ENCODE results near the gene WSCD2. TPM values are rescaled to one million over a fixed set of nuclear protein-coding genes. Genes with fewer than 3 reads are reported as not detected.

The WSCD2 gene
- total and polyA plus RNA-seq, 2 of the 4 experiments (the other 2 are of a cell fraction), result not detected

GRCh38 chr12:108295641-108296040 lies 166.6 kb downstream of the WSCD2 start:
- intact Hi-C loops (cut with micrococcal nuclease) (no loop called here), in situ Hi-C loops (cut with MboI; ENCODE audit: low sequenced_read_pairs) (no loop called here), dilution Hi-C loops (cut with HindIII; ENCODE audit: low sequenced_read_pairs, unreplicated experiment) (no loop called here)
- H3K4ac ChIP-seq (ENCODE audit: low read depth, low read length), result no peak overlapping the region
- no peak overlapping the region for H2BK120ac ChIP-seq (ENCODE audit: low read depth, low read length)
- no peak overlapping the region for H2AFZ ChIP-seq (replicated peaks; ENCODE audit: low read length, poor library complexity)
- no peak for TF ChIP-seq RCOR1 (IDR thresholded peaks at IDR 0.05; ENCODE audit: insufficient replicate concordance, low read length)
- no peak for TF ChIP-seq MAZ (IDR thresholded peaks at IDR 0.05; ENCODE audit: borderline replicate concordance, low read depth, low read length)
- TF ChIP-seq CHD1 (IDR thresholded peaks at IDR 0.05; ENCODE audit: low read depth, low read length), result no peak
- TF ChIP-seq RAD21 (IDR thresholded peaks at IDR 0.05; ENCODE audit: low read length), result no peak
- TF ChIP-seq USF2 (IDR thresholded peaks at IDR 0.05; ENCODE audit: low read depth, low read length), result no peak
- TF ChIP-seq CEBPB (IDR thresholded peaks at IDR 0.05; ENCODE audit: low read depth, low read length), result no peak
- TF ChIP-seq SMC3 (IDR thresholded peaks at IDR 0.05; ENCODE audit: low read depth, low read length), result no peak
- no peak for TF ChIP-seq BHLHE40 (IDR thresholded peaks at IDR 0.05; ENCODE audit: low read depth, low read length)
- TF ChIP-seq NFE2L2 (IDR thresholded peaks at IDR 0.05; ENCODE audit: low read depth, low read length), result no peak
- TF ChIP-seq MXI1 (IDR thresholded peaks at IDR 0.05; ENCODE audit: borderline replicate concordance, low read depth, low read length), result no peak
- TF ChIP-seq MAFK (IDR thresholded peaks at IDR 0.05; ENCODE audit: low read depth, low read length), result no peak
- no peak for TF ChIP-seq ELK1 (IDR thresholded peaks at IDR 0.05; ENCODE audit: borderline replicate concordance, low read depth, low read length)
- no peak overlapping the region for H3K4me3 ChIP-seq (ENCODE audit: insufficient read depth, low read depth, low read length)
- H3K9me3 ChIP-seq (ENCODE audit: control insufficient read depth, insufficient read depth, low read length), result no peaks in the 10 kb centered on the region
- 30% methylated on average over 2 of the region's 8 CpGs; no CpG with 5 or more reads in 1 of the 2 experiments for whole genome bisulfite sequencing, 2 experiments (ENCODE audit: extremely low coverage in 2 of 2, insufficient read length in 1 of 2)
- H3K23ac ChIP-seq (ENCODE audit: low read depth, low read length), result no peak overlapping the region
- no TSS peak for BruUV-seq (replicated peaks)
- no peak overlapping the region for H3K18ac ChIP-seq (ENCODE audit: low read depth, low read length)
- no peak overlapping the region for H3K4me2 ChIP-seq (ENCODE audit: low read depth, low read length)
- H3K14ac ChIP-seq (replicated peaks; ENCODE audit: low read depth, low read length), result no peak overlapping the region
- no peaks in the 10 kb centered on the region for H3K36me3 ChIP-seq (ENCODE audit: control insufficient read depth, insufficient read depth, low read length)
- no peak overlapping the region for H3K56ac ChIP-seq (ENCODE audit: extremely low read depth, insufficient read depth, low read length)
- no peaks in the 10 kb centered on the region for H3K4me1 ChIP-seq (ENCODE audit: control insufficient read depth, insufficient read depth, low read length)
- H2BK15ac ChIP-seq (ENCODE audit: low read depth, low read length), result no peak overlapping the region
- H3K27ac ChIP-seq (ENCODE audit: insufficient read depth, low read length), result no peak overlapping the region
- ChIA-PET POLR2A (ENCODE audit: unreplicated experiment) (no interaction called here), CTCF (no interaction called here)
- H3K79me1 ChIP-seq (ENCODE audit: low read depth in 1 of 2, low read length in 2 of 2), result no peaks in the 10 kb centered on the region
- no peak overlapping the region for H2AK5ac ChIP-seq (ENCODE audit: low read depth, low read length)
- H4K91ac ChIP-seq (ENCODE audit: insufficient read depth, low read depth, low read length), result no peak overlapping the region
- no peak for DNase-seq
- no peaks in the 10 kb centered on the region for H3K27me3 ChIP-seq (ENCODE audit: control insufficient read depth, insufficient read depth, low read length)
- ATAC-seq (ENCODE audit: low read depth), result no peak
- H4K20me1 ChIP-seq (ENCODE audit: insufficient read depth, low read length), result no peaks in the 10 kb centered on the region
- no peaks in the 10 kb centered on the region for H3K9me1 ChIP-seq (ENCODE audit: insufficient read depth, low read length)
- H4K5ac ChIP-seq (ENCODE audit: low read depth, low read length), result no peak overlapping the region
- H2BK20ac ChIP-seq (ENCODE audit: low read depth, low read length), result no peak overlapping the region
- no peak overlapping the region for H2AK9ac ChIP-seq (replicated peaks; ENCODE audit: low read depth, low read length, poor library complexity)
- no peak overlapping the region for H2BK5ac ChIP-seq (ENCODE audit: low read depth, low read length, poor library complexity, severe bottlenecking)
- H3K9ac ChIP-seq (ENCODE audit: low read depth, low read length), result no peak overlapping the region
- H4K8ac ChIP-seq (ENCODE audit: low read depth in 2 of 2, low read length in 2 of 2), result no peak overlapping the region

All from IMR-90 (cell line).